K562 (cell line): Measurements from ENCODE around the gene HYOU1. TPM values are rescaled to one million over a fixed set of nuclear protein-coding genes. Genes with fewer than 3 reads are reported as not detected.
A peak's percentile ranks its signal among the peaks of the same experiment; 100 is the strongest.

Source experiments
- ARNT ChIP-seq, 2 experiments: fragments of 450-650 bp; IDR thresholded peaks; 2 replicates each; pipeline ENCODE4 v1.6.1; 2016; ENCODE audit warnings: mild to moderate bottlenecking in 1 of 2
- DLX4 ChIP-seq: fragments of 250-450 bp; sonication (Bioruptor Pico); IDR thresholded peaks from 2 replicates; pipeline ENCODE4 v1.6.1; 2021; ENCODE audit warnings: mild to moderate bottlenecking
- HNRNPLL ChIP-seq: fragments of 200-400 bp; formaldehyde crosslinking; IDR thresholded peaks from 2 replicates; pipeline ENCODE4 v1.6.1; 2017; ENCODE audit warnings: low read length, low read depth, mild to moderate bottlenecking; ENCODE audit not compliant: poor library complexity, severe bottlenecking
- HSF4 ChIP-seq: fragments of 250-450 bp; sonication (Bioruptor Pico); IDR thresholded peaks from 2 replicates; pipeline ENCODE4 v2.1.2; 2022; ENCODE audit warnings: mild to moderate bottlenecking, moderate library complexity, borderline replicate concordance
- MAFK ChIP-seq: IDR thresholded peaks from 2 replicates; pipeline ENCODE4 v1.6.1; 2011; ENCODE audit warnings: low read length, improper control_type of control experiment
- NFIC ChIP-seq: fragments of 450-650 bp; IDR thresholded peaks from 2 replicates; pipeline ENCODE4 v1.6.1; 2017; ENCODE audit warnings: mild to moderate bottlenecking, inconsistent platforms
- NR1H2 ChIP-seq: sonication (generic); formaldehyde crosslinking; IDR thresholded peaks from 2 replicates; pipeline ENCODE4 v1.4.0; 2020; ENCODE audit warnings: mild to moderate bottlenecking, missing genetic modification reagents
- SIN3A ChIP-seq, 2 experiments: fragments of 150-350 bp in 1 of 2; IDR thresholded peaks; 2 replicates each; pipeline ENCODE4 v1.6.1; 2011 to 2016; ENCODE audit warnings: borderline replicate concordance in 2 of 2, low read depth in 2 of 2, low read length in 2 of 2, mild to moderate bottlenecking in 2 of 2, moderate library complexity in 2 of 2; ENCODE audit not compliant: control insufficient read depth in 1 of 2
- SMARCA4 ChIP-seq: fragments of 450-650 bp; IDR thresholded peaks from 2 replicates; pipeline ENCODE4 v1.6.1; 2016
- STAT5A ChIP-seq: IDR thresholded peaks from 2 replicates; pipeline ENCODE4 v1.6.1; 2012; ENCODE audit warnings: low read length, inconsistent platforms, borderline replicate concordance
- TAF1 ChIP-seq: IDR thresholded peaks from 2 replicates; pipeline ENCODE4 v1.6.1; 2011; ENCODE audit warnings: mild to moderate bottlenecking, low read length, moderate library complexity; ENCODE audit not compliant: insufficient read depth, control insufficient read depth, severe bottlenecking; ENCODE audit errors: extremely low read depth
- TAF9B ChIP-seq: fragments of 450-650 bp; IDR thresholded peaks from 2 replicates; pipeline ENCODE4 v1.6.1; 2018; ENCODE audit warnings: mild to moderate bottlenecking; ENCODE audit not compliant: partially characterized antibody
- TARDBP ChIP-seq: fragments of 450-650 bp; IDR thresholded peaks from 2 replicates; pipeline ENCODE4 v1.6.1; 2016
- TEAD1 ChIP-seq, 2 experiments: fragments of 450-650 bp in 1 of 2; sonication (generic) in 1 of 2; formaldehyde crosslinking; IDR thresholded peaks; 2 replicates each; pipeline versions ENCODE4 v1.4.0 to v1.8.0; 2020 to 2022; ENCODE audit warnings: mild to moderate bottlenecking in 2 of 2, missing genetic modification reagents in 1 of 2
- ZBTB17 ChIP-seq: fragments of 450-650 bp; formaldehyde crosslinking; IDR thresholded peaks from 2 replicates; pipeline ENCODE4 v1.4.0; 2020; ENCODE audit warnings: mild to moderate bottlenecking
- ZKSCAN8 ChIP-seq: fragments of 200-800 bp; sonication (Bioruptor generic); IDR thresholded peaks from 2 replicates; pipeline ENCODE4 v1.6.1; 2016; ENCODE audit warnings: missing genetic modification characterization, missing compliant biosample characterization
- ZNF431 ChIP-seq: sonication (generic); formaldehyde crosslinking; IDR thresholded peaks from 2 replicates; pipeline ENCODE4 v1.8.0; 2022; ENCODE audit warnings: mild to moderate bottlenecking, missing genetic modification reagents
- ZNF655 ChIP-seq: fragments of 250-450 bp; sonication (Bioruptor Pico); IDR thresholded peaks from 2 replicates; pipeline ENCODE4 v1.5.0; 2021
- polyA plus RNA-seq, 8 experiments: library from polyadenylated mRNA; depleted of rRNA in 4 of 8; stranded (reverse) in 5 of 8; unstranded in 3 of 8; fragments of >200 nt; fragmentation: Nextera tagmentation in 2 of 8; fragmentation: Illumina TruSeq in 1 of 8; extraction: Ambion mirVana in 2 of 8; extraction: Trizol in 1 of 8; gene quantifications; 2 replicates each; pipeline versions ENCODE4 v1.2.1 to v1.2.3, GENCODE V29; 2011 to 2014; ENCODE audit warnings: inconsistent platforms in 1 of 8, missing spikeins in 1 of 8
- total RNA-seq, 7 experiments: library from RNA; depleted of rRNA in 6 of 7; stranded (reverse); fragments of >200 nt in 6 of 7; fragmentation: Illumina TruSeq in 2 of 7; extraction: Trizol in 2 of 7; gene quantifications; 2 replicates each; pipeline versions ENCODE4 v1.2.1 to v1.2.3, GENCODE V29; 2011 to 2021; ENCODE audit warnings: low replicate concordance in 1 of 7
- TF ChIP-seq, protein P1 (sequence below): fragments of 250-450 bp; sonication (Bioruptor Pico); IDR thresholded peaks from 2 replicates; pipeline ENCODE4 v1.9.0; 2021; ENCODE audit warnings: mild to moderate bottlenecking, inconsistent platforms
- TF ChIP-seq, protein P2 (sequence below): sonication (generic); formaldehyde crosslinking; IDR thresholded peaks from 2 replicates; pipeline ENCODE4 v1.8.1; 2023; ENCODE audit warnings: missing genetic modification reagents, mild to moderate bottlenecking, borderline replicate concordance

HYOU1 gene
- total and polyA plus RNA-seq, 9 of the 15 experiments (the other 6 are each of a cell fraction or from before 2014, with no cell fraction given): 19.5 to 197 (median 128) TPM

- TF ChIP-seq MAFK (peak; percentile 84), ZNF655 (no peak), TAF1 (peak; percentile 85), NR1H2 (CRISPR knock-in tag) (no peak), SMARCA4 (peak; percentile 98), DLX4 (CRISPR knock-in tag) (no peak), TAF9B (peak; percentile 91), ZBTB17 (CRISPR knock-in tag) (peak; percentile 71; the same call in 1 of the 2 replicates), ZNF431 (CRISPR knock-in tag) (no peak), HSF4 (CRISPR knock-in tag) (peak; percentile 51; the same call in 1 of the 2 replicates), HNRNPLL (no peak), ARNT (IDR thresholded peaks at IDR 0.05) (peak; percentile 58 to 81), SIN3A (IDR thresholded peaks at IDR 0.05; ENCODE audit: borderline replicate concordance in 2 of 2, control insufficient read depth in 1 of 2, low read depth in 2 of 2, low read length in 2 of 2) (peak in 1 of 2 experiments; percentile 94; a peak in 3 of 4 replicates), TEAD1 (CRISPR knock-in tag; IDR thresholded peaks at IDR 0.05) (peak; percentile 56 to 67; a peak in 3 of 4 replicates), STAT5A (peak; percentile 96), ZKSCAN8 (CRISPR knock-in tag) (peak; percentile 79), TARDBP (peak; percentile 87), NFIC (peak; percentile 97)
- TF ChIP-seq, protein P1, sequence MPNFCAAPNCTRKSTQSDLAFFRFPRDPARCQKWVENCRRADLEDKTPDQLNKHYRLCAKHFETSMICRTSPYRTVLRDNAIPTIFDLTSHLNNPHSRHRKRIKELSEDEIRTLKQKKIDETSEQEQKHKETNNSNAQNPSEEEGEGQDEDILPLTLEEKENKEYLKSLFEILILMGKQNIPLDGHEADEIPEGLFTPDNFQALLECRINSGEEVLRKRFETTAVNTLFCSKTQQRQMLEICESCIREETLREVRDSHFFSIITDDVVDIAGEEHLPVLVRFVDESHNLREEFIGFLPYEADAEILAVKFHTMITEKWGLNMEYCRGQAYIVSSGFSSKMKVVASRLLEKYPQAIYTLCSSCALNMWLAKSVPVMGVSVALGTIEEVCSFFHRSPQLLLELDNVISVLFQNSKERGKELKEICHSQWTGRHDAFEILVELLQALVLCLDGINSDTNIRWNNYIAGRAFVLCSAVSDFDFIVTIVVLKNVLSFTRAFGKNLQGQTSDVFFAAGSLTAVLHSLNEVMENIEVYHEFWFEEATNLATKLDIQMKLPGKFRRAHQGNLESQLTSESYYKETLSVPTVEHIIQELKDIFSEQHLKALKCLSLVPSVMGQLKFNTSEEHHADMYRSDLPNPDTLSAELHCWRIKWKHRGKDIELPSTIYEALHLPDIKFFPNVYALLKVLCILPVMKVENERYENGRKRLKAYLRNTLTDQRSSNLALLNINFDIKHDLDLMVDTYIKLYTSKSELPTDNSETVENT (CRISPR knock-in tag): peak; percentile 66; the same call in 1 of the 2 replicates
- TF ChIP-seq, protein P2, sequence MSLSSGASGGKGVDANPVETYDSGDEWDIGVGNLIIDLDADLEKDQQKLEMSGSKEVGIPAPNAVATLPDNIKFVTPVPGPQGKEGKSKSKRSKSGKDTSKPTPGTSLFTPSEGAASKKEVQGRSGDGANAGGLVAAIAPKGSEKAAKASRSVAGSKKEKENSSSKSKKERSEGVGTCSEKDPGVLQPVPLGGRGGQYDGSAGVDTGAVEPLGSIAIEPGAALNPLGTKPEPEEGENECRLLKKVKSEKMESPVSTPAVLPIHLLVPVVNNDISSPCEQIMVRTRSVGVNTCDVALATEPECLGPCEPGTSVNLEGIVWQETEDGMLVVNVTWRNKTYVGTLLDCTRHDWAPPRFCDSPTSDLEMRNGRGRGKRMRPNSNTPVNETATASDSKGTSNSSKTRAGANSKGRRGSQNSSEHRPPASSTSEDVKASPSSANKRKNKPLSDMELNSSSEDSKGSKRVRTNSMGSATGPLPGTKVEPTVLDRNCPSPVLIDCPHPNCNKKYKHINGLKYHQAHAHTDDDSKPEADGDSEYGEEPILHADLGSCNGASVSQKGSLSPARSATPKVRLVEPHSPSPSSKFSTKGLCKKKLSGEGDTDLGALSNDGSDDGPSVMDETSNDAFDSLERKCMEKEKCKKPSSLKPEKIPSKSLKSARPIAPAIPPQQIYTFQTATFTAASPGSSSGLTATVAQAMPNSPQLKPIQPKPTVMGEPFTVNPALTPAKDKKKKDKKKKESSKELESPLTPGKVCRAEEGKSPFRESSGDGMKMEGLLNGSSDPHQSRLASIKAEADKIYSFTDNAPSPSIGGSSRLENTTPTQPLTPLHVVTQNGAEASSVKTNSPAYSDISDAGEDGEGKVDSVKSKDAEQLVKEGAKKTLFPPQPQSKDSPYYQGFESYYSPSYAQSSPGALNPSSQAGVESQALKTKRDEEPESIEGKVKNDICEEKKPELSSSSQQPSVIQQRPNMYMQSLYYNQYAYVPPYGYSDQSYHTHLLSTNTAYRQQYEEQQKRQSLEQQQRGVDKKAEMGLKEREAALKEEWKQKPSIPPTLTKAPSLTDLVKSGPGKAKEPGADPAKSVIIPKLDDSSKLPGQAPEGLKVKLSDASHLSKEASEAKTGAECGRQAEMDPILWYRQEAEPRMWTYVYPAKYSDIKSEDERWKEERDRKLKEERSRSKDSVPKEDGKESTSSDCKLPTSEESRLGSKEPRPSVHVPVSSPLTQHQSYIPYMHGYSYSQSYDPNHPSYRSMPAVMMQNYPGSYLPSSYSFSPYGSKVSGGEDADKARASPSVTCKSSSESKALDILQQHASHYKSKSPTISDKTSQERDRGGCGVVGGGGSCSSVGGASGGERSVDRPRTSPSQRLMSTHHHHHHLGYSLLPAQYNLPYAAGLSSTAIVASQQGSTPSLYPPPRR (CRISPR knock-in tag): peak; percentile 58; the same call in 1 of the 2 replicates
These were observed 30.8 kb upstream of the HYOU1 start (continued) for GRCh38 chr11:119087747-119088241.
